Measurements from ENCODE around the gene PHKA1. TPM values are rescaled to one million over a fixed set of nuclear protein-coding genes. Genes with fewer than 3 reads are reported as not detected.
"Not testable (repeated sequence)": the region's sequence is repeated elsewhere in the genome, so short reads cannot be mapped to it uniquely, and the experiment has no call there.

The PHKA1 gene
- total RNA-seq, 1 donor from 2014 or later: 5.8 TPM

DNA sequence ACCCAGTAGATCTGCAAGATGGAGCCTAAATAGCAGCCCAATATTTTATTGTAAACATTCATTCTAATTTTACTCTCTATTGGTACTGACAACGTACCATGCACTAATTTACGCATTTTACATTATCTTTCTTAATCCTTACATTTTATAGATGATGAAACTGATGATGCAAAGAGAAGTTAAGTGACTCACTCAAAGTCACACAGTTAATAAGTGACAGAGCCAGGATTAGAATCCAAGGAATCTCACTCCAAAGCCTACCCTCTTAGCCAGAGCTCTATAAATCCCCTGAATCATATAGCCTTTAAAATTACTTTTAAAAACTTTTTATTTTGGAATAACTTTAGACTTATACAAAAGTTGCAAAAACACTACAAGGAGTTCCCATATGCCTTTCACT, 37.6 kb downstream of the PHKA1 start:
- DNase-seq (ENCODE audit: low spot score): no peak
- intact Hi-C loops (cut with DNase I): no loop called here

DNA sequence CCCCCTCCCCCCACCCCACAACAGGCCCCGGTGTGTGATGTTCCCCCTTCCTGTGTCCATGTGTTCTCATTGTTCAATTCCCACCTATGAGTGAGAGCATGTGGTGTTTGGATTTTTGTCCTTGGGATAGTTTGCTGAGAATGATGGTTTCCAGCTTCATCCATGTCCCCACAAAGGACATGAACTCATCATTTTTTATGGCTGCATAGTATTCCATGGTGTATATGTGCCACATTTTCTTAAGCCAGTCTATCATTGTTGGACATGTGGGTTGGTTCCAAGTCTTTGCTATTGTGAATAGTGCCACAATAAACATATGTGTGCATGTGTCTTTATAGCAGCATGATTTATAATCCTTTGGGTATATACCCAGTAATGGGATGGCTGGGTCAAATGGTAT, 40.2 kb downstream of the PHKA1 start:
- intact Hi-C loops (cut with DNase I); DNase-seq (ENCODE audit: low spot score): not testable (repeated sequence)

DNA sequence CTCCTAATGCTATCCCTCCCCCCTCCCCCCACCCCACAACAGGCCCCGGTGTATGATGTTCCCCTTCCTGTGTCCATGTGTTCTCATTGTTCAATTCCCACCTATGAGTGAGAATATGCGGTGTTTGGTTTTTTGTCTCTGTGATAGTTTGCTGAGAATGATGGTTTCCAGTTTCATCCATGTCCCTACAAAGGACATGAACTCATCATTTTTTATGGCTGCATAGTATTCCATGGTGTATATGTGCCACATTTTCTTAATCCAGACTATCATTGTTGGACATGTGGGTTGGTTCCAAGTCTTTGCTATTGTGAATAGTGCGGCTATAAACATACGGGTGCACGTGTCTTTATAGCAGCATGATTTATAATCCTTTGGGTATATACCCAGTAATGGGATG, 44.6 kb downstream of the PHKA1 start:
- intact Hi-C loops (cut with DNase I); DNase-seq (ENCODE audit: low spot score): not testable (repeated sequence)

DNA sequence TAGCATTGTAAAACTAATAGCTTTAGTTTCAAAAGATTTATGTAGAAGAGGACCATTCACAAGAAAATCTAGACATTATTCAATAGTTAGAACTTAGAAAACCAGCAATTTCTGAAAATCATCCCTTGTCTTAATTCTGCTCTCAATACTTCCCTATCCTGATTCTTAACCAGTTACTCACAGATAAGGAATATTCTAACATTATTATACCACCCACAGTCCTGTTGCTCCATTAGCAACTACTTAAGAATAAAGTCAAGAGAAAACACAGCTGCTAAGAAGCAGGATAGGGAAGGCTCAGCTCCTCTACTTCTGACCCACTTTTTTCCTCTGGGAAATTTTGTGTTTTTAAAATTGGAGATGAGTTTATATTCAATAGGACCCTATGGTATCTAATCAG, 47.7 kb downstream of the PHKA1 start:
- intact Hi-C loops (cut with DNase I): no loop called here
- no peak for DNase-seq (ENCODE audit: low spot score)

- intact Hi-C loops (cut with DNase I): no loop called here
- no peak for DNase-seq (ENCODE audit: low spot score)
Measured at GRCh38 chrX:72663737-72664136, 50.4 kb downstream of the PHKA1 start.

GRCh38 chrX:72662020-72662747, 51.9 kb downstream of the PHKA1 start:
- no peak for DNase-seq (ENCODE audit: low spot score)
- intact Hi-C loops (cut with DNase I): no loop called here

DNA sequence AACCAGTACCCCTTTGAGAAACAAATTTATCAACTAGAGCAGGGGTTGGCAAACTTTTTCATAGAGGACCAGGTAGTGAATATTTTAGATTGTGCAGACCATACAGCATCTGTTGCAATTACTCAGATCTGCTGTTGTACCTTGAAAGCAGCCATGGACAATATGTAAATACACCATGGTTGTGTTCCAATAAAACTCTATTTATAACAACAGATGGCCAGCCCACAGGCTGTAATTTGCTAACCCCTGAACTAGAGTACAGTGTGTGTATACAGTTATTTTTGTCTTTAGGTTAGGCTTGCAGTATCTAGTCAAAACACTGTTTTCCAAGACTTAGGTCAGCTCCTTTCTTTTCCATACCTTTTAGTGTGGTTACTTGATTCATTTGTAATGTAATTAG, 54.4 kb downstream of the PHKA1 start:
- no peak for DNase-seq (ENCODE audit: low spot score)
- intact Hi-C loops (cut with DNase I): no loop called here

DNA sequence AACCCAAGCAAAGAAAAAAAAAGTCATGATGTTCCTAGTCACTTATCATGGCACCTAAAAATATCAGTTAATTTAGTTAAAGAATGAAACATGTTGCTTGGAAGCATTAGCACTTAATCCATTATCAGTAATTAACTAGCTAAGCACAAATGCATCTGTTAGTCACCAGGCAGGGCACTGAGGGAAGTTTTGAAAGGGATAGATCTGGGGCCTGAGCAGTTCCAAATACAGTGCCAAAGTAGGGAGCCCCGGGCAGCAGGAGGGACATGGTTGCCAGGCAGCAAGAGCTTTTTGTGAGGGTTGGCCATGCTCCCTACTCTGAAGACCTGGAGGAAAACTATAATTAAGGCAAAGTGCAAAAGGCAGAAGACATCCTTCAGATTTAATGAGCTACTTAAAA, 62.0 kb downstream of the PHKA1 start:
- DNase-seq (ENCODE audit: low spot score): no peak
- intact Hi-C loops (cut with DNase I): no loop called here

DNA sequence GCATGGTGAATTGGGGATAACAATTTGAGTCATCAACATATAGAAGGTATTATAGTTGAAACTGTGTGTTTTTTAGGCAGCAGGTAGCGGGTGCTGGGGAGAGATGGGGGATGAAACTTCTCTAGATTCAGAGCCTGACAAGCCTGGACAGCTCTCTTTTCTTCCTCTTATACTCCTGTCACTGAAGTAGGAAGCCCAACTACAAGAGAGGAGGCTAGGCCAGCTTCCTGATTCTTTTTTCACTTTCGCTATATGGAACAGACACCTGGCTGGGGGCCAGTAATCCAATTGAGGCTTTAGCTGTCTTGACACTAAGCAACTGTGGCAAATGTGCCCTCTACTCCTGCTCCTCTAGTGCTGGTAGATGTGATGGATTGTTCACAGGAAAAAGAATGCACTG, 69.2 kb downstream of the PHKA1 start:
- no peak for DNase-seq (ENCODE audit: low spot score)
- intact Hi-C loops (cut with DNase I): no loop called here

- intact Hi-C loops (cut with DNase I): no loop called here
- DNase-seq (ENCODE audit: low spot score): no peak
Measured at GRCh38 chrX:72641611-72642010, 72.5 kb downstream of the PHKA1 start.

DNA sequence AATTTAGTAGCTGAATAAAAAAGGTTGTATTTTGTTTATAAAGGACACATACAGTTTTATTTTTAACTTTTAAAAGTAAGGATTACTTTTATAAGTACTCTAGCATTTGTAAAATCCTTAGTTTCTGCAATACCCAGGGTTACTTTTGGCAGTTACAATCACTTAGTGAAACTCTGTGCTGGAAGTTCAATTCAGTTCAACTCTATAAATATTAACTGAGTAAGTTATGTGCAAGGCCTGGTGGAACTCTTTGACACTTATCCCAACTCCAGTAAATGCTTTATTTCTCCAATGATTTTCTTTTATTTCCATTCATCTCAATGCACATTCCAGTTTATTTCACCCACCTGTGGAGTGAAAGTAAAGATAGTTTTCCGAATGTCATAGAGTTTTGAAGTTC, 78.2 kb downstream of the PHKA1 start:
- no peak for DNase-seq (ENCODE audit: low spot score)
- intact Hi-C loops (cut with DNase I): no loop called here

- DNase-seq (ENCODE audit: low spot score): no peak
- intact Hi-C loops (cut with DNase I): no loop called here
Measured at GRCh38 chrX:72634331-72634730, 79.8 kb downstream of the PHKA1 start.

DNA sequence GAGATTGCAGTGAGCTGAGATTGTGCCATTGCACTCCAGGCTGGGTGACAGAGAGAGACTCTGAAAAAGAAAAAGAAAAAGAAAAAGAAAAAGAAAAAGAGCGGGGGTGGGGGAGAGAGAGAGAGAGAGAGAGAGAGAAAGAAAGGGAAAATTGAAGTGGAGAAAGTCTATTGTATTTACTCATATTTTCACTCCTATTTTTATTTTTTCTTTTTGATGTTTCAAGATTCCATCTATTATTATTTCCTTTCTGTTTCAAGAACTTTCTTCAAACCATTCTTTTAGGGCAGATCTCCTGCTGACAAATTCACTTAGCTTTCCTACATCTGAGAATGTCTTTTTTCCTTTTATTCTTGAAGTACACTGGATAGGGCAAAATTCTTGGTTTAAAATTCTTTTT, 83.9 kb downstream of the PHKA1 start:
- intact Hi-C loops (cut with DNase I): no loop called here
- DNase-seq (ENCODE audit: low spot score): no peak

DNA sequence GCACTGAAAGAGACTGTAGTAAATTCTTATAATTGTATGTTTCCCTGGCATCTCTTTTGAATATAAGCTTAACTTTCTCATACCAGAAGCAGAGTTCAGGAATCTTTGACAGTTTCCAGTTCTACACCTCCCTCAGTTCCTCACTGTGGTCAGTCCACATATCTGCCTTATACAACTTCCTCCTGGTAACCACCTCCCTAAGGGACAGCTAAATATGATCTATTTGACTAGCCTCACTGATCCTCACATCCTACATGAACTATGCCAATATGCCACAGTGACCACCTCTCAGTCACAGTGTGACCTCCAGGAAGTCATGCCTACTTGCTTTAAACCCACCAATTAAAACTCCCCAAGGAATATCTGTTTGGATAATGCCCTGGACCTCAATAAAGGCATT, 89.9 kb downstream of the PHKA1 start:
- intact Hi-C loops (cut with DNase I): no loop called here
- DNase-seq (ENCODE audit: low spot score): no peak

GRCh38 chrX:72621625-72622485, 92.3 kb downstream of the PHKA1 start:
- DNase-seq (ENCODE audit: low spot score): no peak
- intact Hi-C loops (cut with DNase I): no loop called here

DNA sequence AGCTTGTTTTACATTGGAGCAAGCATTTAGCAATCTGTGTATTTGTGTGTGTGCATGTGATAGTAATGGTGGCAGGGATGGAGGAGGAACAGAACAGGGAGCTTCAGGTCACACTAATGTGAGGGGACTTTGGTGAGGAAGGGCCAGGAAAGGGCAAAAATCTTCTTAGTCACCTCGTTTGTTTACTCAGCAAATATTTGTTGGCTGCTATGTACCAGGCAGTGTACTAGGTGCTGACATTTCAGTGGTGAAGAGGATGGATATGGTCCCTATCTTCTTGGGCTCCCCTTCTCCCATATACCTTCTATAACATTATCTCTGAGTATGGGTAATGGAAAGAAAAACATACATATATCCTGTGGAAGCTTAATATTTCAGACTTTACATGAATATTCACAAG, 92.9 kb downstream of the PHKA1 start:
- intact Hi-C loops (cut with DNase I): no loop called here
- no peak for DNase-seq (ENCODE audit: low spot score)

DNA sequence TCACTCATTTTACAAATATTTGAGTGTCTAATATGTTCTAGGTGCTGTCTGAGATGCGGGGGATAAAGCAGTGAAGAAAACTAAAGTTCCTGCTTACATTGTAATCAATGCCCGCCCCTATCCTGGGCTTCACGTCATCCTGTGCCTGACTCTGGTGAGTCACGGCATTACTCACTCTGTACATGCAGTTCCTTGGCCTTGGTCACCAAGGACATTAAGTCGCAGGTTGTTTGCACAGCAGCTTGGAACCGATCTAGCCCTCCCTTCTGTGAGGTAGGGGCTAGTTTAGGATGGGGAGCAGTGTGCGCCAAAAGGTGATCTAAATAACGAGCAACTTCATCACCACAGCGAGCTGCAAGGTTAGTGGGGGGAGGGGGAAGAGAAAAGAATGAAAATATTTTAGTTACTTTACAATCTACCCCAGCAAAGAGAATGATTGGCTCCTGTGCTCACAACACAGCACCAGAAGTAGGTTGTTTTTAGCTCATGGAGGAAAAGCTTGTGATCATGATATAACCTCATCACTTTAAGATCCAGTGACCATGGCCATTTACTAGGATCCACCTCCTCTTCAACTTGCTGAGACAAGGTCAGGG, 93.5 kb downstream of the PHKA1 start:
- DNase-seq (ENCODE audit: low spot score): no peak

GRCh38 chrX:72609313-72609712, 104.8 kb downstream of the PHKA1 start:
- intact Hi-C loops (cut with DNase I): no loop called here

More for the DNA sequence above, 93.5 kb downstream of the PHKA1 start:
- intact Hi-C loops (cut with DNase I): no loop called here

DNA sequence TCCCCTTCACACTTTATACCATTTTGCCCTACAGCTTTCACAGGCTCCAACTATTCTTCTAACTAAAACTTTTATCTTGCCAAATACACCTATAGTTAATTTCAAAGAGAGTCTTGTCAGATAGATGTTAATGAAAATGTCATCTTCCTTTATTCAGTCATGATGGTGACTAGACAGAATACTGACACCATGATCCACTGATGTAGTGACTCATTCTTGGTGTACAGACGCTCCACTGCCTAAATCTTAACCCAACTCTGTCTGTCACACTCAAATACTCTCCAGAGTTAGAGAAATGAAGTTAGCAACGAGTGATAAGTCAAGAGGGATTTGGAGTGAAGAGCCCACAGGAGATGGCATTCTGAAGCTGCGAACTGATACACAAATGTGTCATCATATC, 109.4 kb downstream of the PHKA1 start:
- intact Hi-C loops (cut with DNase I): no loop called here
- DNase-seq (ENCODE audit: low spot score): no peak

More at GRCh38 chrX:72609313-72609712, 104.8 kb downstream of the PHKA1 start:
- no peak for DNase-seq (ENCODE audit: low spot score)

- intact Hi-C loops (cut with DNase I): no loop called here
- no peak for DNase-seq (ENCODE audit: low spot score)
Measured at GRCh38 chrX:72604112-72604511, 110.0 kb downstream of the PHKA1 start.

DNA sequence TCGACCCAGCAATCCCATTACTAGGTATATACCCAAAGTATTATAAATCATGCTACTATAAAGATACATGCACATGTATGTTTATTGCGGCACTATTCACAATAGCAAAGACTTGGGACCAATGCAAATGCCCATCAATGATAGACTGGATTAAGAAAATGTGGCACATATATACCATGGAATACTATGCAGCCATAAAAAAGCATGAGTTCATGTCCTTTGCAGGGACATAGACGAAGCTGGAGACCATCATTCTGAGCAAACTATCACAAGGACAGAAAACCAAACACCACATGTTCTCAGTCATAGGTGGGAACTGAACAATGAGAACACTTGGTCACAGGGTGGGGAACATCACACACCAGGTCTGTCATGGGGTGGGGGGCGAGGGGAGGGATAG, 123.1 kb downstream of the PHKA1 start:
- intact Hi-C loops (cut with DNase I); DNase-seq (ENCODE audit: low spot score): not testable (repeated sequence)

Data from cardiac septum (tissue), 1 donor.